ENCODE measurements around the gene IRF2.

Gene IRF2

DNA sequence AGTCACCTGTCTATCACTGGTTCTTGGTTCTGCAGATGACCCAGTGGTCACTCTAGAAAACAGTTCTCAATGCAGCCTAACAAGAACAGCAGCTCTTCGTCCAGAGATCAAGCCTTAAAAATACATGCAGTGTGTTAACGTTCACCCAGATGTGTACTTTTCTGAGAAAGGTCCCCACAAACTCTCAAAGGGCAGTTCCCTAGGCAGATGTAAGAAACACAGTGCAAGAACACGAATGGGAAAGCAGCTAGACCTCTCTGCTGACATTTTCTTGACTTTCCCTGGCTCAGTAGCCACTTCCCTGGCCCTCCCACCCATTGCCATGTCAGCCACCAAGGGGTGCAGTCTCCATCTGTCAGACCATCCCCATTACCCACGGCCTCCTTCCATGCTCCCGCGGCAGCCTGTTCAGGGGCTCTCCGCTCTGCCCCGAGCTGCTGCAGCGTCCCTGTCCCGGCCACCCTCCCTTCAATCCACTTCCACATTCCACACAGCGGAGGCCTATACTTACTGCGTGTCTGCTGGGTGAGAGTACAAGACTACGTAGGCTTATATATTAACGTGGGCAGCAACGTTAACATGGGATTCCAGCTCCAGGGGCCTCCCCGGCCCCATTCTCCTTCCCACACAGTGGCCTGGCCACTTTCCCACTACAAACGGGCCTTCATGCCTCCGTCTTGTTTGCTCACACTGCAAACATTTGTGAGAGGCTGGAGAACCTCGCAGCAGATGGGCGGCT is 34.3 kb downstream of the IRF2 start:
- peak overlapping the region; percentile 51 for H3K27ac ChIP-seq
- H3K4me3 ChIP-seq (ENCODE audit: low read depth in 1 of 2, low read length in 1 of 2): no peak overlapping the region
- TF ChIP-seq, protein P1, sequence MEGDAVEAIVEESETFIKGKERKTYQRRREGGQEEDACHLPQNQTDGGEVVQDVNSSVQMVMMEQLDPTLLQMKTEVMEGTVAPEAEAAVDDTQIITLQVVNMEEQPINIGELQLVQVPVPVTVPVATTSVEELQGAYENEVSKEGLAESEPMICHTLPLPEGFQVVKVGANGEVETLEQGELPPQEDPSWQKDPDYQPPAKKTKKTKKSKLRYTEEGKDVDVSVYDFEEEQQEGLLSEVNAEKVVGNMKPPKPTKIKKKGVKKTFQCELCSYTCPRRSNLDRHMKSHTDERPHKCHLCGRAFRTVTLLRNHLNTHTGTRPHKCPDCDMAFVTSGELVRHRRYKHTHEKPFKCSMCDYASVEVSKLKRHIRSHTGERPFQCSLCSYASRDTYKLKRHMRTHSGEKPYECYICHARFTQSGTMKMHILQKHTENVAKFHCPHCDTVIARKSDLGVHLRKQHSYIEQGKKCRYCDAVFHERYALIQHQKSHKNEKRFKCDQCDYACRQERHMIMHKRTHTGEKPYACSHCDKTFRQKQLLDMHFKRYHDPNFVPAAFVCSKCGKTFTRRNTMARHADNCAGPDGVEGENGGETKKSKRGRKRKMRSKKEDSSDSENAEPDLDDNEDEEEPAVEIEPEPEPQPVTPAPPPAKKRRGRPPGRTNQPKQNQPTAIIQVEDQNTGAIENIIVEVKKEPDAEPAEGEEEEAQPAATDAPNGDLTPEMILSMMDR (IDR thresholded peaks at IDR 0.05): no peak
- H3K4me1 ChIP-seq (ENCODE audit: control insufficient read depth in 1 of 2, insufficient read depth in 1 of 2, low read depth in 1 of 2, low read length in 1 of 2): peaks cover 40 to 49% of the 10 kb centered on the region in 2 experiments
- H3K36me3 ChIP-seq: peaks cover 6% of the 10 kb centered on the region
- H3K27me3 ChIP-seq: no peaks in the 10 kb centered on the region
- no peaks in the 10 kb centered on the region for H3K9me3 ChIP-seq

DNA sequence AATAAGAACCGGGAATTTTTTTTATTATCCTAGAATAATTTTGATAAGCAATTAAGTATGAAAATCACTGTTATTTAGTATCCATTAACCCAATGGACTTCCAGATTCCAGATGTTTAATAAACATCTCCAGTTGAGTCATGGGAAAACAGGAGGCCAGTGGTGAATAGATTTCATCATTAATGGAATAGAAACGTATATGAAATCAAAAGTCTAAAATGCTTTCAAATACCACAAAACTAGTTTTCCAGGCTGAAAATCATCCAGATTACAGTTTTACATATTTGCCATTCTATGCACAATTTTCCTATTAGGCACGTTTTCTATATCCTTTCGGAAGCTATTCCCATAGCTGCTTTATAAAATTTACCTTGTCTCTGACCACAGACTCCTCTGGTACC is 35.0 kb downstream of the IRF2 start:
- Histone ChIP-seq H3K9me3 (no peaks in the 10 kb centered on the region), H3K27ac (peak overlapping the region; percentile 51), H3K36me3 (peaks cover 9% of the 10 kb centered on the region), H3K27me3 (no peaks in the 10 kb centered on the region), H3K4me1 (ENCODE audit: control insufficient read depth in 1 of 2, insufficient read depth in 1 of 2, low read depth in 1 of 2, low read length in 1 of 2) (peaks cover 33 to 43% of the 10 kb centered on the region in 2 experiments), H3K4me3 (ENCODE audit: low read depth in 1 of 2, low read length in 1 of 2) (no peak overlapping the region)
- TF ChIP-seq, protein P1 (IDR thresholded peaks at IDR 0.05): no peak

DNA sequence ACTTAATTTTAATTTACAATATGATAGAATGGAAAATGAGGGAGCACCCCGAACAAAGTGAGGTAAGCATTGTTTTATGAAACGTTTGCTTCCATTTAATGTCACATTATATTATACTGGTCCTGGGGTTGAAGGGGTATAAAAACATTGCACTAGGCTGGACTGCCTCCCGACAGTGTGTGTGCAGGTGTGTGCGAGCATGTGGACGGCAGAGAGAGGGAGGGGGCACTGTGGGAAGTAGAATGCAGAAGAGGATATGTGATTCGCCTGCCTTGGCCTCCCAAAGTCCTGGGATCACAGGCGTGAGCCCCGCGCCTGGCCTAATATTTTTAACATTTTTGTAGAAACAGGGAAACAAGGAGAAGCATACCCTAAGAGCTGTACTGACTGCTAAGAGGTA is 36.0 kb downstream of the IRF2 start:
- Histone ChIP-seq H3K27ac (peak overlapping the region; percentile 73), H3K36me3 (peaks cover 9% of the 10 kb centered on the region), H3K27me3 (no peaks in the 10 kb centered on the region), H3K4me1 (ENCODE audit: control insufficient read depth in 1 of 2, insufficient read depth in 1 of 2, low read depth in 1 of 2, low read length in 1 of 2) (peaks cover 25 to 39% of the 10 kb centered on the region in 2 experiments), H3K9me3 (no peaks in the 10 kb centered on the region), H3K4me3 (ENCODE audit: low read depth in 1 of 2, low read length in 1 of 2) (no peak overlapping the region)
- TF ChIP-seq, protein P1 (IDR thresholded peaks at IDR 0.05): no peak

DNA sequence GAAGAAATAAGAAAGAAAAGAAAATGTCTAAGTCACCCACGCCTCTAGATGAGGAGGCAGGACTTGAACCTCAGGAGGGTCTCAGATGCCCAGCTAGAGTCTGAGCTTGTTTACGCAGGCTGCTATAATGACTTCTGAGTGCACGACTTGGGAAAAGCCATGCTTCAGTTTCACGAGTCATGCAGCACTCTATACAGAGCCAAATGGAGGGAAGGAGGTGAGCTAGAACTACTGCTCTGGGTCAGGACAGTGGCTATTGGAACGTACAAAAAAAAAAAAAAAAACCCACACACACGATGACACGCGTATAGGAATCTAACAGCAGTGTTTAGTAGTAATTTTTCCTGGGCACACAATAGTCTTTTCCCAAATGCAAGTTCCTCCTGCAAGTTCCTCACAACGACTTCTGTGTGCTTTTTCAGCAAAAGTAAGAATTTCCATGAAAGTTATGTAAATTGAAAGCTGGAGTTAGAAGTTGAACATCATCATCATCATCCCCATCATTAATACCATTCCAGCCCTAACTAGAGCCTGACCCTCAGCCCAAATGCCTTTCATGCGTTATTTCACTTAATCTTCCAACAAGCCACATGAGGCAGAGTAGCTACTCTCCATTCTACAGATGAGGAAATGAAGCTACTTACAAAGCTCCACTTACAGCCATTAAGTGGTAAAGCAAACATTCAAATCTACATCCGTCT is 36.6 kb downstream of the IRF2 start:
- H3K27ac ChIP-seq: peak overlapping the region; percentile 73
- H3K4me1 ChIP-seq (ENCODE audit: control insufficient read depth in 1 of 2, insufficient read depth in 1 of 2, low read depth in 1 of 2, low read length in 1 of 2): peaks cover 30 to 46% of the 10 kb centered on the region in 2 experiments

DNA sequence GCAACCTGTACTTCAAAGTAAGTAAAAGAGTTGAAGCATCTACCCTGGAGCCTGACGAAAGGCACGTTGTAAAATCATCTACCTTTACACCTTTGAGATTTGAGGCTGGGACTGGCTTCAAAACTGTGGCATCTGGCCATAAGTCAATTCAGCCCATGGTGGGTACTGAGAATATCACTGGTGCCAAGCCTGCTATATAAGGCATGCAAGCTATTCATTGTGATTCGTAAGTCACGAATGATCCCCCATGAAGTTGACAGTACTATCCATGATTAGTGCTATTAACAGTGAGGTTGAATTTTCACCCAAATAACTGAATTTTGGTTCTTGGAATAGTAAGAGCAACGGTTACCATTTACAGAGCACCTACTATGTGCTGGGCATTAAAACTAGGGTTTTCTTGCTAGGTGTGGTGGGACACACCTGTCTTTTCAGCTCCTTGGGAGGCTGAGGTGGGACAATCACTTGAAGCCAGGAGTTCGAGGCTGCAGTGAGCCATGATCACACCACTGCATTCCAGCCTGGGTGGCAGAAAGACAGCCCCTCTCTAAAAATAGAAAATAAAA is 39.8 kb downstream of the IRF2 start:
- peaks cover 3% of the 10 kb centered on the region for H3K36me3 ChIP-seq
- H3K27me3 ChIP-seq: no peaks in the 10 kb centered on the region
- no peak overlapping the region for H3K4me3 ChIP-seq (ENCODE audit: low read depth in 1 of 2, low read length in 1 of 2)
- H3K4me1 ChIP-seq (ENCODE audit: control insufficient read depth in 1 of 2, insufficient read depth in 1 of 2, low read depth in 1 of 2, low read length in 1 of 2): peaks cover 48 to 60% of the 10 kb centered on the region in 2 experiments
- H3K27ac ChIP-seq: peak overlapping the region; percentile 9
- no peaks in the 10 kb centered on the region for H3K9me3 ChIP-seq
- TF ChIP-seq, protein P1 (IDR thresholded peaks at IDR 0.05): no peak

More for the DNA sequence above, 36.6 kb downstream of the IRF2 start:
- Histone ChIP-seq H3K4me3 (ENCODE audit: low read depth in 1 of 2, low read length in 1 of 2) (no peak overlapping the region), H3K27me3 (no peaks in the 10 kb centered on the region), H3K36me3 (peaks cover 9% of the 10 kb centered on the region), H3K9me3 (no peaks in the 10 kb centered on the region)
- TF ChIP-seq, protein P1 (IDR thresholded peaks at IDR 0.05): no peak

Measured in neutrophil (primary cell).